DOHH2 (cell line): ENCODE data around the gene SAMD1.

Source experiments
- CTCF ChIP-seq: fragments of 200-600 bp; sonication (generic); IDR thresholded peaks from one replicate; pipeline ENCODE4 v1.5.1; 2014; ENCODE audit warnings: antibody characterized with exemption, mild to moderate bottlenecking, low read depth, low read length; ENCODE audit not compliant: poor library complexity, severe bottlenecking
- EZH2phosphoT487 ChIP-seq: fragments of 200-600 bp; sonication (generic); IDR thresholded peaks from 2 replicates; pipeline ENCODE4 v1.6.1; 2017; ENCODE audit warnings: borderline replicate concordance, mild to moderate bottlenecking, antibody characterized with exemption, low read length, moderate library complexity, mixed read lengths

- TF ChIP-seq CTCF = no peak
- no peak for TF ChIP-seq EZH2phosphoT487
Observed at GRCh38 chr19:14127929-14128509, 37.5 kb upstream of the SAMD1 start.
